ENCODE data around the gene DET1.

DNA sequence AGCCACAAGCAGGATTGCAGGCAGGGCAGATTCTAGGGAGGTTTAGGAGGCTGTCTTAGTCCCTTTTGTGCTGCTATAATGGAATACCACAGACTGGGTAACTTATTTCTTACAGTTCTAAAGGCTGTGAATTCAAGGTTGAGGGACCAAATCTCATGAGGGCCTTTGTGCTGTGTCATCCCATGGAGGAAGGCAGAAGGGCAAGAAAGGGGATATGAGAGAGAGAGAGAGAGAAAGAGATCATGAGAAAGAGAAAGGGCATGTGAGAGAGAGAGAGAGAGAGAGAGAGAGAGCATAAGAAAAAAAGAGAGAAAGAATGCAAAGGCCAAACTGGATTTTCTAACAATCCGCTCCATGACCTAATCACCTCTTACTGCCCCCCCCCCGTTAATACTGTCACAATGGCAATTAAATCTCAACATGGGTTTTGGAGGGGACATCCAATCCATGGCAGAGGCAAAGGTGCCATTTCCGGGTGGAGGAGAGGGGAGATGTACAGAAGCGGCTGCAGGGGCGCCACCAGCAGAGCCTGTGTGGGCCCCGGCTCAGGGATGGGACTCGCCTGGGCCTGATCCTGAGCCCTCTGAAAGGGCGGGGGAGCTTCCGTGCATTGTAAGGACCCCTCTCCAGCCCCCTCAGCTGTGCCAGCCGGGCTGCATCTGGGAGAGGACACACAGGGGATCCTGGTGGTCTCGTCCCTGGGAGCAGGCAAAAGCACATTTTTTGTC lies 58.5 kb downstream of the DET1 start:
- TF ChIP-seq, protein P1, sequence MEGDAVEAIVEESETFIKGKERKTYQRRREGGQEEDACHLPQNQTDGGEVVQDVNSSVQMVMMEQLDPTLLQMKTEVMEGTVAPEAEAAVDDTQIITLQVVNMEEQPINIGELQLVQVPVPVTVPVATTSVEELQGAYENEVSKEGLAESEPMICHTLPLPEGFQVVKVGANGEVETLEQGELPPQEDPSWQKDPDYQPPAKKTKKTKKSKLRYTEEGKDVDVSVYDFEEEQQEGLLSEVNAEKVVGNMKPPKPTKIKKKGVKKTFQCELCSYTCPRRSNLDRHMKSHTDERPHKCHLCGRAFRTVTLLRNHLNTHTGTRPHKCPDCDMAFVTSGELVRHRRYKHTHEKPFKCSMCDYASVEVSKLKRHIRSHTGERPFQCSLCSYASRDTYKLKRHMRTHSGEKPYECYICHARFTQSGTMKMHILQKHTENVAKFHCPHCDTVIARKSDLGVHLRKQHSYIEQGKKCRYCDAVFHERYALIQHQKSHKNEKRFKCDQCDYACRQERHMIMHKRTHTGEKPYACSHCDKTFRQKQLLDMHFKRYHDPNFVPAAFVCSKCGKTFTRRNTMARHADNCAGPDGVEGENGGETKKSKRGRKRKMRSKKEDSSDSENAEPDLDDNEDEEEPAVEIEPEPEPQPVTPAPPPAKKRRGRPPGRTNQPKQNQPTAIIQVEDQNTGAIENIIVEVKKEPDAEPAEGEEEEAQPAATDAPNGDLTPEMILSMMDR (conservative IDR thresholded peaks at IDR 0.05; ENCODE audit: low read length): no peak
- TF ChIP-seq EZH2phosphoT487 (IDR thresholded peaks at IDR 0.05; ENCODE audit: borderline replicate concordance): no peak
